ENCODE results near the gene ZER1.
"Not testable (repeated sequence)": the region's sequence is repeated elsewhere in the genome, so short reads cannot be mapped to it uniquely, and the experiment has no call there.

Gene ZER1

GRCh38 chr9:128715436-128715750 lies 56.3 kb downstream of the ZER1 start:
- DNase-seq (ENCODE audit: low read depth, low spot score): no peak

GRCh38 chr9:128714586-128715435 lies 56.9 kb downstream of the ZER1 start:
- DNase-seq (ENCODE audit: low read depth, low spot score): no peak

GRCh38 chr9:128713941-128714573 lies 57.7 kb downstream of the ZER1 start:
- no peak for DNase-seq (ENCODE audit: low read depth, low spot score)

GRCh38 chr9:128713411-128713780 lies 58.3 kb downstream of the ZER1 start:
- DNase-seq (ENCODE audit: low read depth, low spot score): no peak

- no peak for DNase-seq (ENCODE audit: low read depth, low spot score)
Measured at GRCh38 chr9:128712451-128713410, 59.0 kb downstream of the ZER1 start.

GRCh38 chr9:128707446-128707845 lies 64.3 kb downstream of the ZER1 start:
- DNase-seq (ENCODE audit: low read depth, low spot score): no peak

- DNase-seq (ENCODE audit: low read depth, low spot score): no peak
Measured at GRCh38 chr9:128706671-128707381, 64.9 kb downstream of the ZER1 start.

- no peak for DNase-seq (ENCODE audit: low read depth, low spot score)
Measured at GRCh38 chr9:128706045-128706444, 65.7 kb downstream of the ZER1 start.

GRCh38 chr9:128705051-128705965 lies 66.4 kb downstream of the ZER1 start:
- DNase-seq (ENCODE audit: low read depth, low spot score): no peak

- no peak for DNase-seq (ENCODE audit: low read depth, low spot score)
Measured at GRCh38 chr9:128704356-128704670, 67.4 kb downstream of the ZER1 start.

- no peak for DNase-seq (ENCODE audit: low read depth, low spot score)
Measured at GRCh38 chr9:128703616-128704355, 67.9 kb downstream of the ZER1 start.

GRCh38 chr9:128702949-128703615 lies 68.6 kb downstream of the ZER1 start:
- DNase-seq (ENCODE audit: low read depth, low spot score): no peak

- no peak for DNase-seq (ENCODE audit: low read depth, low spot score)
Measured at GRCh38 chr9:128702445-128702948, 69.2 kb downstream of the ZER1 start, which contains the start of gene PKN3. PKN3 (plus strand) TSS chr9:128702503; CDS start chr9:128702916, 413 bp downstream.

GRCh38 chr9:128701227-128701854 lies 70.4 kb downstream of the ZER1 start:
- DNase-seq (ENCODE audit: low read depth, low spot score): no peak

GRCh38 chr9:128699096-128699795 lies 72.5 kb downstream of the ZER1 start:
- DNase-seq (ENCODE audit: low read depth, low spot score): not testable (repeated sequence)

GRCh38 chr9:128696923-128697707 lies 74.6 kb downstream of the ZER1 start:
- DNase-seq (ENCODE audit: low read depth, low spot score): no peak

- DNase-seq (ENCODE audit: low read depth, low spot score): no peak
Measured at GRCh38 chr9:128694344-128694743, 77.4 kb downstream of the ZER1 start.
